ENCODE data around the gene GATAD2A. TPM values are rescaled to one million over a fixed set of nuclear protein-coding genes. Genes with fewer than 3 reads are reported as not detected.
A peak's percentile ranks its signal among the peaks of the same experiment; 100 is the strongest.

Gene GATAD2A
- total RNA-seq, 4 donors from 2014 or later, result 45.6 to 102 (median 65.7) TPM

- no peaks in the 10 kb centered on the region for H3K27me3 ChIP-seq
- intact Hi-C loops (cut with DNase I; ENCODE audit: low total_unique reads), result no loop called here
- H3K9me3 ChIP-seq, result no peaks in the 10 kb centered on the region
- H3K27ac ChIP-seq, result peak overlapping the region; percentile 58 to 81 (median 75)
- H3K4me3 ChIP-seq, result peak overlapping the region in 1 of 4 donors; percentile 13
- TF ChIP-seq, protein P1, sequence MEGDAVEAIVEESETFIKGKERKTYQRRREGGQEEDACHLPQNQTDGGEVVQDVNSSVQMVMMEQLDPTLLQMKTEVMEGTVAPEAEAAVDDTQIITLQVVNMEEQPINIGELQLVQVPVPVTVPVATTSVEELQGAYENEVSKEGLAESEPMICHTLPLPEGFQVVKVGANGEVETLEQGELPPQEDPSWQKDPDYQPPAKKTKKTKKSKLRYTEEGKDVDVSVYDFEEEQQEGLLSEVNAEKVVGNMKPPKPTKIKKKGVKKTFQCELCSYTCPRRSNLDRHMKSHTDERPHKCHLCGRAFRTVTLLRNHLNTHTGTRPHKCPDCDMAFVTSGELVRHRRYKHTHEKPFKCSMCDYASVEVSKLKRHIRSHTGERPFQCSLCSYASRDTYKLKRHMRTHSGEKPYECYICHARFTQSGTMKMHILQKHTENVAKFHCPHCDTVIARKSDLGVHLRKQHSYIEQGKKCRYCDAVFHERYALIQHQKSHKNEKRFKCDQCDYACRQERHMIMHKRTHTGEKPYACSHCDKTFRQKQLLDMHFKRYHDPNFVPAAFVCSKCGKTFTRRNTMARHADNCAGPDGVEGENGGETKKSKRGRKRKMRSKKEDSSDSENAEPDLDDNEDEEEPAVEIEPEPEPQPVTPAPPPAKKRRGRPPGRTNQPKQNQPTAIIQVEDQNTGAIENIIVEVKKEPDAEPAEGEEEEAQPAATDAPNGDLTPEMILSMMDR (IDR thresholded peaks at IDR 0.05), result no peak
- TF ChIP-seq POLR2A (IDR thresholded peaks at IDR 0.05), result no peak
- no peak for TF ChIP-seq EP300 (IDR thresholded peaks at IDR 0.05; ENCODE audit: low read depth)
- no peak for TF ChIP-seq POLR2AphosphoS5 (IDR thresholded peaks at IDR 0.05)
- peaks cover 39 to 76% (median 58%) of the 10 kb centered on the region in 4 donors for H3K4me1 ChIP-seq
- H3K36me3 ChIP-seq, result peaks cover 0 to 3% (median under 1%) of the 10 kb centered on the region in 4 donors
- in situ Hi-C loops (cut with MboI; ENCODE audit: low pct_ligation_motif_present in 1 of 4, low pct_unique_long_range_greater_than_20kb in 1 of 4, low sequenced_read_pairs in 3 of 4), result no loop called here
- WGBS, 2 donors (ENCODE audit: low coverage in 1 of 2), result 66% methylated on average over 10 of the region's 10 CpGs; no CpG with 5 or more reads in 1 of the 2 donors
- DNase-seq, result no peak
Observed at GRCh38 chr19:19460258-19460731, 54.8 kb downstream of the GATAD2A start.

DNA sequence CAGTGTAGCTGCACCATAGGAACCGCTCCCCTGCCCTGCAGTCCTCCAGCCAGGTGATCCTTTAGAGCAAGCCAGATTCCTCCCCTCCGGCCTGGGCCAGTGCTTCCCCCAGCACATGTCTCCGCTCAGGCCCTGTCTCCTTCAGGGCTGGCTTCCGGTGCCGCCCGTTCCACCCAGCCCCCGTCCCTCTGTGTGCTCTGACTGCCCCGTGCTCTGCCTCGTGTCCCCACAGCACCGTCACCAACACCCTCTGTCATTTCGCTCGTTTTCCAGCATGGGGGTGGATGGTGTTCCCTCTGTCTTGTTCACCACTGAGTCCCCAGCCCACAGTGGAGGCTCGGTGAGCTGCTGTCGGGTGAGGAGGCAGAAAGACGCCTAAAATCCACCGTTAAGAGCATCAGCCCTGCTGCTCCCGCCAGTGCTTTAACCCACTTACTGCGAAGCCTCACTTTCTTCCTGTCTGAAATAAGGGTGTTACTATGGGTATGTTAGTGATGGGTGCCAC lies 55.3 kb downstream of the GATAD2A start:
- no peaks in the 10 kb centered on the region for H3K9me3 ChIP-seq
- peak in 1 of 3 donors; percentile 17 for TF ChIP-seq POLR2AphosphoS5 (IDR thresholded peaks at IDR 0.05)
- no peak for TF ChIP-seq POLR2A (IDR thresholded peaks at IDR 0.05)
- in situ Hi-C loops (cut with MboI; ENCODE audit: low pct_ligation_motif_present in 1 of 4, low pct_unique_long_range_greater_than_20kb in 1 of 4, low sequenced_read_pairs in 3 of 4), result no loop called here
- H3K36me3 ChIP-seq, result peaks cover 0 to 8% (median 3%) of the 10 kb centered on the region in 4 donors
- peaks cover 39 to 74% (median 58%) of the 10 kb centered on the region in 4 donors for H3K4me1 ChIP-seq
- no peaks in the 10 kb centered on the region for H3K27me3 ChIP-seq
- intact Hi-C loops (cut with DNase I; ENCODE audit: low total_unique reads), result no loop called here
- 41% methylated on average over 18 of the region's 18 CpGs; no CpG with 5 or more reads in 1 of the 2 donors for WGBS, 2 donors (ENCODE audit: low coverage in 1 of 2)
- peak; percentile 52 for DNase-seq
- H3K4me3 ChIP-seq, result peak overlapping the region in 1 of 4 donors; percentile 13
- peak overlapping the region; percentile 58 to 81 (median 75) for H3K27ac ChIP-seq

DNA sequence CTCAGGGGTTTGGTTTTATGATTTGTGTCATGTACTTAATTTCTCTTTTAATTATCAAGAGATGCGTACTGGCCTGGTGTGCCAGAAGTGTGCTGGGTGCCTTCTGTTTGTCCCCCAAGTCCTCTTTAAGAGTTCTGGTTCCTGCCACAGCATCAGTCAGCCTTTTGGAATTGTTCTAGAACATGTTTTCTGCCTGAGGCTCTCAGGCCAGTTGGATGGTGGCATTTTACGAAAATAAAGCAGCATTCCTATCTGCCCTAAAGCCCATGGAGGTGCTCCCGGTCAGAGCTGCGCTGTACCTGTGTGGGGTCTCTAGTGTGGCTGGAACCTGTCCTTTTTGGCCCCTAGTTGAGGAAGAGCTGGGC lies 55.8 kb downstream of the GATAD2A start:
- in situ Hi-C loops (cut with MboI; ENCODE audit: low pct_ligation_motif_present in 1 of 4, low pct_unique_long_range_greater_than_20kb in 1 of 4, low sequenced_read_pairs in 3 of 4), result no loop called here
- 88% methylated on average over 4 of the region's 4 CpGs; no CpG with 5 or more reads in 1 of the 2 donors for WGBS, 2 donors (ENCODE audit: low coverage in 1 of 2)

GRCh38 chr19:19461671-19462622 lies 56.5 kb downstream of the GATAD2A start:
- WGBS, 2 donors (ENCODE audit: low coverage in 1 of 2), result 51% methylated on average over 21 of the region's 27 CpGs; no CpG with 5 or more reads in 1 of the 2 donors
- DNase-seq, result peak; percentile 72

More for the DNA sequence above, 55.8 kb downstream of the GATAD2A start:
- intact Hi-C loops (cut with DNase I; ENCODE audit: low total_unique reads), result no loop called here
- Histone ChIP-seq H3K4me3 (no peak overlapping the region), H3K27me3 (no peaks in the 10 kb centered on the region), H3K36me3 (peaks cover 0 to 13% (median 4%) of the 10 kb centered on the region in 4 donors), H3K27ac (peak overlapping the region; percentile 58 to 81 (median 75)), H3K9me3 (no peaks in the 10 kb centered on the region), H3K4me1 (peaks cover 39 to 74% (median 58%) of the 10 kb centered on the region in 4 donors)
- TF ChIP-seq POLR2AphosphoS5 (IDR thresholded peaks at IDR 0.05) (no peak), EP300 (IDR thresholded peaks at IDR 0.05; ENCODE audit: low read depth) (no peak), POLR2A (IDR thresholded peaks at IDR 0.05) (no peak)
- TF ChIP-seq, protein P1 (IDR thresholded peaks at IDR 0.05), result no peak
- no peak for DNase-seq

More at GRCh38 chr19:19461671-19462622, 56.5 kb downstream of the GATAD2A start:
- in situ Hi-C loops (cut with MboI; ENCODE audit: low pct_ligation_motif_present in 1 of 4, low pct_unique_long_range_greater_than_20kb in 1 of 4, low sequenced_read_pairs in 3 of 4) (no loop called here), intact Hi-C loops (cut with DNase I; ENCODE audit: low total_unique reads) (no loop called here)
- peak overlapping the region; percentile 58 to 81 (median 75) for H3K27ac ChIP-seq
- peak overlapping the region in 1 of 4 donors; percentile 13 for H3K4me3 ChIP-seq
- no peaks in the 10 kb centered on the region for H3K9me3 ChIP-seq
- no peaks in the 10 kb centered on the region for H3K27me3 ChIP-seq
- TF ChIP-seq POLR2A (IDR thresholded peaks at IDR 0.05), result no peak
- no peak for TF ChIP-seq POLR2AphosphoS5 (IDR thresholded peaks at IDR 0.05)
- TF ChIP-seq, protein P1 (IDR thresholded peaks at IDR 0.05), result no peak
- TF ChIP-seq EP300 (IDR thresholded peaks at IDR 0.05; ENCODE audit: low read depth), result no peak
- peaks cover 0 to 16% (median 6%) of the 10 kb centered on the region in 4 donors for H3K36me3 ChIP-seq
- H3K4me1 ChIP-seq, result peaks cover 39 to 74% (median 58%) of the 10 kb centered on the region in 4 donors

Data from transverse colon (tissue), 4 donors.